ACHN (cell line): Measurements from ENCODE around the gene AGPAT1.
"Not testable (repeated sequence)": the region's sequence is repeated elsewhere in the genome, so short reads cannot be mapped to it uniquely, and the experiment has no call there.

ENCODE experiments used
- DNase-seq: peaks from one replicate; pipeline ENCODE4 v3.0.0-alpha.2; 2015
- in situ Hi-C: cut with HindIII; loops from 2 replicates; pipeline ENCODE4 v1.10.0; 2017; ENCODE audit warnings: low sequenced_read_pairs, low pct_ligation_motif_present, low pct_unique_long_range_greater_than_20kb

The AGPAT1 gene

GRCh38 chr6:32202186-32202585 is 26.3 kb upstream of the AGPAT1 start:
- in situ Hi-C loops = no loop called here
- no peak for DNase-seq

- in situ Hi-C loops = no loop called here
- no peak for DNase-seq
Measured at GRCh38 chr6:32200711-32201475, 25.0 kb upstream of the AGPAT1 start.

GRCh38 chr6:32198866-32199265 is 23.0 kb upstream of the AGPAT1 start:
- in situ Hi-C loops = no loop called here
- DNase-seq = no peak

- no peak for DNase-seq
- in situ Hi-C loops = no loop called here
Measured at GRCh38 chr6:32198345-32198696, 22.4 kb upstream of the AGPAT1 start.

- no peak for DNase-seq
- in situ Hi-C loops = no loop called here
Measured at GRCh38 chr6:32196682-32197616, 21.1 kb upstream of the AGPAT1 start.

- DNase-seq = peak; percentile 66
- in situ Hi-C loops = no loop called here
Measured at GRCh38 chr6:32195902-32196681, 20.2 kb upstream of the AGPAT1 start.

GRCh38 chr6:32195652-32195901 is 19.7 kb upstream of the AGPAT1 start:
- DNase-seq = peak; percentile 98
- in situ Hi-C loops = no loop called here

- DNase-seq = peak; percentile 59
- in situ Hi-C loops = no loop called here
Measured at GRCh38 chr6:32194825-32195651, 19.2 kb upstream of the AGPAT1 start.

- in situ Hi-C loops = no loop called here
- DNase-seq = no peak
Measured at GRCh38 chr6:32194388-32194787, 18.5 kb upstream of the AGPAT1 start.

- in situ Hi-C loops, DNase-seq: not testable (repeated sequence)
Measured at GRCh38 chr6:32193096-32193495, 17.2 kb upstream of the AGPAT1 start.

- no peak for DNase-seq
- in situ Hi-C loops = no loop called here
Measured at GRCh38 chr6:32192608-32193039, 16.7 kb upstream of the AGPAT1 start, which contains the start of gene GPSM3. GPSM3 (minus strand) TSS chr6:32192643; CDS start chr6:32192513, 130 bp downstream.

- no peak for DNase-seq
- in situ Hi-C loops = no loop called here
Measured at GRCh38 chr6:32191696-32192607, 16.1 kb upstream of the AGPAT1 start.

GRCh38 chr6:32190911-32191677 is 15.2 kb upstream of the AGPAT1 start:
- no peak for DNase-seq
- in situ Hi-C loops = no loop called here

- DNase-seq = peak; percentile 77
Measured at GRCh38 chr6:32190054-32190851, 14.4 kb upstream of the AGPAT1 start, which contains the start of gene PBX2. PBX2 (minus strand) TSS chr6:32190202; CDS start chr6:32189915, 287 bp downstream.

GRCh38 chr6:32189742-32190053 is 13.8 kb upstream of the AGPAT1 start:
- in situ Hi-C loops = no loop called here
- DNase-seq = no peak

More at GRCh38 chr6:32190054-32190851, 14.4 kb upstream of the AGPAT1 start, which contains the start of gene PBX2:
- in situ Hi-C loops = no loop called here
